Measurements from ENCODE around the gene COL4A2.

Gene COL4A2

DNA sequence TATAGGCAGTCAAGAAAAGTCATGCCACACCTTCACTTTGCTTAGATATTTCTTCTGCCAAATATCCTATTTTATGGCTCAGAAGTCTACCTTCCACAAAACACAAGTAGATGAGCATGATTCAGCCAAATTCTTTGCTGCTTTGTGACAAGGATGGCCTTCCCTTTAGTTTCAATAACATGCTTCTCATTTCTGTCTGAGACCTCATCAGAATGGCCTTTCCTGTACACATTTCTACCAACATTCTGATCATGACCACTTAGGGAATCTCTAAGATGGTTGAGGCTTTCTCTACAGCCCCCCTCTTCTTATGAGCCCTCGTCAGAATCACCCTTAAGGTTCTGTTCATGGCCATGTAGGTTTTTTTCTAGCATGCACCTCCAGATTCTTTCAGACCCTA is 96.2 kb downstream of the COL4A2 start:
- no peaks in the 10 kb centered on the region for H3K9me3 Mint-ChIP-seq
- peaks cover 94% of the 10 kb centered on the region for H3K27me3 Mint-ChIP-seq
- no peak for DNase-seq
- no peak overlapping the region for H3K4me3 Mint-ChIP-seq
- H3K4me1 Mint-ChIP-seq, result peaks cover 13% of the 10 kb centered on the region
- no peak for ATAC-seq
- H3K27ac Mint-ChIP-seq, result no peak overlapping the region

DNA sequence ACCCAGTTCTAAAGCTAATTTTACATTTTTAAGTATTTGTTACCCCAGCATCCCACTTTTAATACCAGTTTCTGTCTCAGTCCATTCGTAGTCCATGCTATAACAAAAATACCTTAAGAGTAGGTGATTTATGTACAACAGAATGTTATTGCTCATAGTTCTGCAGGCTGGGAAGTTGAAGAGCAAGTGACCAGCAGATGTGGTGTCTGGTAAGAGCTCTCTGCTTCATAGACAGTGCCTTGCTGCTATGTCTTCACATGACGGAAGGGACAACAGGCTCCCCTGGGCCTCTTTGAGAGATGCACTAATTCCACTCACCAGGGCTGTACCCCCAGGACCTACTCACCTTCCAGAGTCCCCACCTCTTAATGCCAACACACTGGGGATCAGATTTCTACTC is 96.6 kb downstream of the COL4A2 start:
- H3K4me1 Mint-ChIP-seq, result peaks cover 13% of the 10 kb centered on the region
- no peak overlapping the region for H3K27ac Mint-ChIP-seq
- no peak overlapping the region for H3K4me3 Mint-ChIP-seq
- DNase-seq (no peak), ATAC-seq (no peak)
- peaks cover 94% of the 10 kb centered on the region for H3K27me3 Mint-ChIP-seq
- no peaks in the 10 kb centered on the region for H3K9me3 Mint-ChIP-seq

DNA sequence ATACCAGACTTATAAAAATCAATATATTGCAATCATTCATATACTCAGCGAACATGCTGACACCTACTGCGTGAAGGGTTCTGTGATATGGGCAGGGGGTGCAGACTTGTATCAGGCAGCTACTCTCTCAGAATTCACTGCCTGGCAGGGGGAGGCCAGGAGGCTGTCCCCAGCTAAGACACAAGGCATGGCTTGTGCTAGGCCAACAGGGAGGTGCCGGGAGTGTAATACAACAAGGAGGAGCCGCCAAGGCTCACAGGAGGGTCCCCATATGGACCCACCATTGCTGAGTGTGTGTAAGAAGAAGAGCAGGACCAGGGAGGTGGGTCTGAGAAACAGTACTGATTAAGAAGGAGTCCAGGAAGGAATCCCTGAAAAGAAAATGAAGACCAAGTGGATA is 97.2 kb downstream of the COL4A2 start:
- Mint-ChIP-seq H3K9me3 (no peaks in the 10 kb centered on the region), H3K4me1 (peaks cover 13% of the 10 kb centered on the region), H3K27me3 (peaks cover 94% of the 10 kb centered on the region), H3K4me3 (no peak overlapping the region), H3K27ac (no peak overlapping the region)
- DNase-seq (no peak), ATAC-seq (no peak)

DNA sequence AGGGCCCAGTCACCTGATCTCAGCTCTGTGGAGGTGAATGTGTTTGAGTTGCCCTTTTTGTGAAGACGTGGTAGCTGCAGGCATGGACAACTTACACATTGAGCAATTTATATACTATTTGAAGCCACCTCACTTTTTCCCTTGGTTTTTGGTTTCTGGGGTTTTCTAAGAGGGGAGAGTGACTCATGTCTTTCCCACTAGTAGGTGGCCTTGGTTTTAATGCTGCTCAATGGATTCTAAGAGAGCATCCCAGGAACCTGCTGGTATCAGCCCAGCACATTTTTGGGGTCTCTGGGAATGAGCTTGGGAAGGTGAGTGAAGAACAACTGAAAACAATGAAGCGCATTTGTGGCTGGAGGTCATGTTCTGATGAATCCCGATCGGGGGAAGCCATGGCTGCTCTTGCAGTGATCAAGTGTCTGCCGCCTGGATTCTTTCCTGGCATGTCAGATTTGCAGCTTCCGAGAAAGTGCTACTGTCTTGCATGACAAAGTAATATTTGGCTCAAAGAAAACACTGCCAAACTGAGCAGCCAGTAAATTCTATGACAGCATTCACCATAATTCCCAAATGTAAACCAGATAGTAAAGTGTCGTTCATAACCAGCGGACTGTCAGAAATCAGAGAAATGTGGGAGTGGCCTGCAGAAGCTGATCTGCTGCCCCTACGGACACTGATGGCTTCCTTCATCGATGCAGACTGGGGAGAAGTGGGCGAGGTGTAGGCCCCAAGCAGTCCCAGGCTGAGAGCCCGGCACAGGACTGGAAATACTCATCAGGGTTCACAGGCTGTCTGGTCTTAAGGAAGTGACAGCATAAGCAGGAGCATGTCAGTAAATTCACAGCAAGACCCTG is 98.7 kb downstream of the COL4A2 start:
- H3K9me3 Mint-ChIP-seq, result no peaks in the 10 kb centered on the region
- H3K27me3 Mint-ChIP-seq, result peaks cover 99% of the 10 kb centered on the region
- peaks cover 13% of the 10 kb centered on the region for H3K4me1 Mint-ChIP-seq
- H3K27ac Mint-ChIP-seq, result peak overlapping the region in 1 of 2 donors; percentile 14
- no peak overlapping the region for H3K4me3 Mint-ChIP-seq
- DNase-seq (peak in 1 of 2 donors; percentile 20), ATAC-seq (peak; percentile 76)

DNA sequence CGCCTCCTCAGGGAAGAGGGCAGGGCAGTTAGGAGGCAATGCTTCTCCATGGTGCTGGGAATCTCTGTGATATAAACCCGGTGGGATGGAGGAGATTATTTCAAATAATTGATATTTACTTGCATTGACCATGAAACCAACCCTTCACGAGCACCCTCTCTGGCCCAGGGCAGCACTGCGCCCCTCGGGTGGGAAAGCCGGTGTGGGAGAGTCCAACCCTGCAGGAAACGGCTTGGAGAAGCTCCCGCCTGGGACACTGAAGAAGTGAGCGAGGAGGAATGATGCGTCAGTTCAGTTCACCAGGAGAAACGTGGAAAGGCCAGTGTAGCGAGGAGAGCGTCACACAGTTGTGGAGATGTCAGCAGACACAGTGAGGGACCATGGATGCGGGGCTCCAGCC is 99.9 kb downstream of the COL4A2 start:
- H3K4me1 Mint-ChIP-seq, result peaks cover 16% of the 10 kb centered on the region
- H3K27me3 Mint-ChIP-seq, result peaks cover 99% of the 10 kb centered on the region
- ATAC-seq, result no peak
- H3K27ac Mint-ChIP-seq, result no peak overlapping the region
- H3K4me3 Mint-ChIP-seq, result no peak overlapping the region
- DNase-seq, result no peak
- H3K9me3 Mint-ChIP-seq, result no peaks in the 10 kb centered on the region

DNA sequence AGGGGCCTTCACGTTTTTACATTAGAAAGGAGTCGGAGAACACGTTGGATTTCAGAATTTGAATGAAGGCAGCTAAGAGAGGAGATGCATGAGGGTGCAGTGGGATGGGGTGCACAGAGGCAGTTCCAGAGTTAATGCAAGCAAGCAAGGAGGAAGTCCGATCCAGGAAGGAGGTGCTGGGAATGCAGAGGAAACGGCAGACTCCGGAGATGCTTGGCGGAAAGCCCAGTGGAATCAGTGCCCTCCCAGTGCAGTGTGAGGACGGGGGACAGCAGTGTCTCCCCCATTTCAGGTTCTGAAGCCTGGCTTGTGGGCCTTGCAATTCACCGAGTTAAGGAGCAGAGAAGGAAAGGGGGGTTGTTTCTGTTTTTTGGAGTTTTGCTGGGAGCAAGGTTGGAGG is 100.4 kb downstream of the COL4A2 start:
- no peaks in the 10 kb centered on the region for H3K9me3 Mint-ChIP-seq
- ATAC-seq (no peak), DNase-seq (no peak)
- peaks cover 99% of the 10 kb centered on the region for H3K27me3 Mint-ChIP-seq
- H3K4me3 Mint-ChIP-seq, result no peak overlapping the region
- no peak overlapping the region for H3K27ac Mint-ChIP-seq
- H3K4me1 Mint-ChIP-seq, result peaks cover 21% of the 10 kb centered on the region

DNA sequence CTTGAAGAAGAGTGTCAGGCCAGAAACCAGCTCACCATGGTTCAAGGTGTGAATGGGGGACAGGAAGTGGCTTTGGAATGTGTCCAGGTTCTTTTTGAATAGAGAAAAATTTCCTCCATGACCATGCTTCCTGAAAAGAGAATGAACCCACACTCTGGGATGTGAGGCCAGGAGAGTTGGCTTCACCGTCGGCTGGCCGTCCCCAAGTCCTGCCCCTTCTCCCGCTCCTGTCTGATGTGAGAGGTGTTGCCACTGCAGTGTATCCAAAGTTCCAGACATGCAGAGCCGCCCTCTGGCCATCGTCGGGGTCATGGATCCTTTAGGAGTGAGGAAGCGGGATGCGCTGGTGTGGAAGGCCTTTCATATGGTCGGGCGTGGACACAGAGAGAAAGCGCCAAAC is 101.2 kb downstream of the COL4A2 start:
- Mint-ChIP-seq H3K27ac (no peak overlapping the region), H3K9me3 (no peaks in the 10 kb centered on the region), H3K27me3 (peaks cover 99% of the 10 kb centered on the region), H3K4me1 (peaks cover 22% of the 10 kb centered on the region), H3K4me3 (no peak overlapping the region)
- no peak for DNase-seq
- no peak for ATAC-seq

DNA sequence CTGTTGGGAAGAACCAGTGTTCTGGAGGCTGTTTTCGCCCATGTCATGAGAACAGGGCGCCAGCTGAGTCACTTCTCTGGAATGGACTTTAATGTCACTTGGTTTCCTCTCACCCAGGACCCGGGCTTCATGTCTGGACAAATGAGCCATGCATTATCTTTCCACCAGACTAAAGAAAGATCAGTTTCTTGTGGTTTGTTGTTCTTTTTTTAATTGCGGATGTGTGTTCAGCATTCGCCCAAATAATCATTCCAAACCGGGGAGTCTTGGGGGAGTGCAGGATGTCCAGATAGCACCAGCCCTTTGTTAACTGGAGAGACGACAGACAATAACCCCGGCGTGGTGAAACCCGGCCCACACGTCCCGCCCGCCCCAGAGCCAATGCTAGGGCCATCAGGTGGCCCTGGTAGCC is 102.5 kb downstream of the COL4A2 start:
- H3K27me3 Mint-ChIP-seq, result peaks cover 99% of the 10 kb centered on the region
- no peak for ATAC-seq

DNA sequence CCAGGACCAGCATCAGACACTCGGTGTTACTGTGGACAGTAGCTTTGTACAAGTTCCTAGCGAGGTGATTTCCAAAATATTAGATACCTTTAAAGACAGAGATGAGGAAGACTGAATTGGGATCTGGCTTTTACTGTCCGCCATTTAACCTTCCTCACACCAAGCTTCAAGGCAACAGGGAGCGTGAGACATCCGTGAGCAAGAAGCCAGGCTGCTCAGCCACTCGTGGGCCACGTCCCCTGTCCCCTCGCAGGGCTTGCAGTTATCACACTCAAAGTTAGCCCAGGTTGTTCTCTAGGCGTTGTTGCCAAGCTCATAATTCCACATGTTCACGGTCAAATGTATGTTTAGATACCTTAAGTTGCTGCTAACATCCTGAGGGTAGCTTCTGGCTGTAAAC is 102.9 kb downstream of the COL4A2 start:
- DNase-seq (no peak), ATAC-seq (no peak)
- Mint-ChIP-seq H3K9me3 (no peaks in the 10 kb centered on the region), H3K4me3 (no peak overlapping the region), H3K4me1 (peaks cover 22% of the 10 kb centered on the region), H3K27me3 (peaks cover 99% of the 10 kb centered on the region), H3K27ac (no peak overlapping the region)

More for the DNA sequence above, 102.5 kb downstream of the COL4A2 start:
- Mint-ChIP-seq H3K9me3 (no peaks in the 10 kb centered on the region), H3K4me3 (no peak overlapping the region), H3K4me1 (peaks cover 22% of the 10 kb centered on the region), H3K27ac (no peak overlapping the region)
- DNase-seq, result no peak

DNA sequence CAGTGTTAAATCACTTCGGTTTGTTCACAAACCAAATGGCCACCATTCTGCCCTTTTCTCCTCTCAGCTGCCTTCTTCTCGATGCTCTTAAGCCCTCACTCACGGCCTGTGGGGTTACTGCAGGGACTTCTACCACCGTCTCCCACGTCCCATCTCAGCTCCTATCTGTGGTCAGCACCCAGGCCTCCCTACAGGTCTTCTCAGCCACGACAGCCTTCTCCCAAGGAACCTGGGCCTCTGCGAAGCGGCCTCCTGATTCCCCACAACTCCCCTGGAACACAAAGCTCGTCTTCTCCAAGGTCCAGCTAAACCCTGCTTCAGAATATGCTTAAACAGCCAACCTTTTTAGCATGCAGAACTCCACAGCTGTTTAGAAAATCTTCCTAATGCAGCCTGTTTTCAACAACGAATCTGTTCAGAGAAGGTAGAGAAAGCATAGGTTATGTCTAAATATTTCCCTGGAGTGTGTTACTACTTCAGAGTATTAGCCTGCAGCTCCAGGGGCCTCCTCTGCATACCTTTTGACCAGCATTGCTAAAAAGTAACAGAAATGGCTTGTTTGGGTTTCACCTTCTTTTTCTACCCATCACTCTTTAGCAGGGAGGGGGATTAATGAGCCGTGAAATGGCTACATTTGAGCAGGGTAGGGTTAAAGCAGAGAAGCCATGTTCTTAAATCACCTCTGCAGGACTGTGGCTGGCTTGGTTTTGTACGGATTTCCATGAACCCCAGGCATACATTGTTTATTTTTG is 104.0 kb downstream of the COL4A2 start:
- H3K27me3 Mint-ChIP-seq, result peaks cover 98% of the 10 kb centered on the region
- peaks cover 21% of the 10 kb centered on the region for H3K4me1 Mint-ChIP-seq
- ATAC-seq (no peak), DNase-seq (no peak)
- no peaks in the 10 kb centered on the region for H3K9me3 Mint-ChIP-seq
- peak overlapping the region in 1 of 2 donors; percentile 20 for H3K27ac Mint-ChIP-seq
- no peak overlapping the region for H3K4me3 Mint-ChIP-seq

DNA sequence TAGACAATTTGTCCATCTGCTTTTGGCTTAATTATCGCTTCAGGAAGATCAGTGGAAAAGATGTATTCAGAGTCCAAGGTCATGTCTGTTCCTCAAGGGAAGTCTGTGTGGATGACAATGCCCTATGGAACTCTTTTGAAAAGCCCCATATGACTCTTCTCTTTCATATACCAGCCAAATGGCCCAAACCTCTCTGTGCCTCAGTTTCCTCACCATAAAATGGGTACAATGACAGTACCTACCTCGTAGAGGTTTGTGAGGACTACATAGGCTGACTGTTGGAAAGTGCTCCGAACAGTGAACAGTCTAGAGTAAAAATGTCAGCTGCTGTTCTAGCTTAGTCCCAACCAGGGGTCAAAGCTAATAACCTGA is 104.6 kb downstream of the COL4A2 start:
- DNase-seq (no peak), ATAC-seq (peak; percentile 40)
- Mint-ChIP-seq H3K27ac (no peak overlapping the region), H3K4me3 (no peak overlapping the region), H3K4me1 (peaks cover 22% of the 10 kb centered on the region), H3K9me3 (no peaks in the 10 kb centered on the region), H3K27me3 (peaks cover 99% of the 10 kb centered on the region)

DNA sequence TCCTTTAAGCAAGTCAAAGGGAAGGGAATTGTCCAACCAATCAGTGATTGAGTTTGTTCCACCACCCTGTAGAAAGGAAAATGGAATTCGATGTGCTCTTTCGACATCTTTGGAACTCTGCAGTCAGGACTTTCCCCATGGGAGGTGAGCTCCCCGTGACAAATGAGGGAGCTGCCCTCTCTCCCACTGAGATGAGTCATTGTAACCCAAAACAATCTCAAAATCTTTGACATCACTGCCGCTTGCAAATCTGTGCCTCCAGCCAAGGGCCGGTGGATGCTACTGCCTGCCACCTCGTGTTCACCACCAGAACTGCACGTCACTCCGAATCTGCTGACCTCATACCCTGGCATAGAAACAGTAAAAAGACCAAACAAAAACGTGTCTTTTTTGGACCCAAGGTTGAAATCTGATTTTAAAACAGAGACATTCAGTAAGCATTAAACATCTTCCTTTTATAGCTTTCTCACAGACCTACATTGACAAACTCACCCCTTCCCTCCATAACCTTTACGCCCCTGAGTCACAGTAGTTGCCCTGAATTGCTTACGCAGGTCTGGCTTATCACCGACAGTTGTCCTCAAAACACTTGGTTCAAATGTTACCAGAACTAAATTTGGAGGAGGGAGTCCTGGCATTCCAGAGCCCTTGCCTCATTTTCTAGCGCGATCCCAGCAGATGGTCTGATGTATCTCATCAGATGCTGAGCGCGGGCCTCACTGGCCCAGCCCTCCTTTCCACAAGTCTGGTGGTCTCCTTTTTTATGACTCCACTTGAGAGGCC is 105.2 kb downstream of the COL4A2 start:
- DNase-seq, result peak; percentile 64 to 75
- Mint-ChIP-seq H3K4me3 (no peak overlapping the region), H3K4me1 (peaks cover 22% of the 10 kb centered on the region), H3K27me3 (peaks cover 99% of the 10 kb centered on the region), H3K27ac (no peak overlapping the region), H3K9me3 (no peaks in the 10 kb centered on the region)
- peak; percentile 77 for ATAC-seq

DNA sequence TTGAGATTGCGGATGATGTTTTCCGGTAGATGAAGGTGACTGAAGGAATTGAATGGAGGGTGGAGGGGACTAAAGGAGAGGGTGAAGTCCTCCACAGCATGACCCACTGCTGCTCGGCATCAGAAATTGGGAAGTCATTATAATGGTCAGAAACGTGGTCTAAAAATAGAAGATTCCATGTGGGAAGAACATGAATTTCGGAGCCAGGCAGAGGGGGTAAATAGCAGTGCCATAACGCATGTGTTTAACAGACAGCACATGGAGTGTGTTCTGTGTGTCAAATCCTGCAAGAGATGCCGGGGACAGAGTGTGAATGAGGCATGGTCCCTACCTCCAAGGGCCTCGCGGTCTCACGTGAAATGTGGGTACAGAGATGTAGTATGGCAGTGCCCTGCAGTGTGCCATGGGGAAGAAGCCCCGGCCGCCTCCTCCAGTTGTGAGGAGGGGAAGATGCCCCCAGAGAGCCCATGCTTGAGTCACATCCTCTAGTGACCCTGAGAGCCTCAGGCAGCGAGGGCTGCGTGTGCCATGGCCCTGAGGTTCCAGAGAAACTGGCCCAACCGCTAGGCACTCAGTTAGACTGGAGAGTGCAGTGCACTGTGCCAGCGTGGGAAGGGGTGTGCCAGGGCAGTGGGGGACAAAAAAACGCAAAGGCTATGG is 106.1 kb downstream of the COL4A2 start:
- H3K27ac Mint-ChIP-seq, result no peak overlapping the region
- ATAC-seq (no peak), DNase-seq (no peak)
- H3K9me3 Mint-ChIP-seq, result no peaks in the 10 kb centered on the region
- peaks cover 99% of the 10 kb centered on the region for H3K27me3 Mint-ChIP-seq
- peaks cover 16% of the 10 kb centered on the region for H3K4me1 Mint-ChIP-seq
- H3K4me3 Mint-ChIP-seq, result no peak overlapping the region

DNA sequence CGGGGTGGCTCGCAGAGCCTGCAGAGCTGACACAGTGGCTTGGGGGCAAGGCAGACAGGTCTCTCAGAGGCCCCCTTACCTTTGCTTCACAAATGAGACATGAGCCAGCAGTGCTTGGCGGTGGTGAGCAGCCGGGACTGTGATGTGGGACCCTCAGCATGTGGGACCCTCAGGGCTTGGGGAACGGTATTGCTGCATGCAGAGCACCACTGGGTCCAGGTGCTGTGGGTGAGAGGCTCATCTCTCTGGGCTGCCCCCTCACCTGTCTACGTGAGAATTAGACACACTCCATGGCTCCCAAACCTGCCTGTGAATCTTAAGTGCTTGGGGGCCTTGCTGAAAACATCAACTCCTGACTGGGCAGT is 106.6 kb downstream of the COL4A2 start:
- Mint-ChIP-seq H3K4me3 (no peak overlapping the region), H3K27ac (no peak overlapping the region), H3K9me3 (no peaks in the 10 kb centered on the region), H3K27me3 (peaks cover 99% of the 10 kb centered on the region), H3K4me1 (peaks cover 16% of the 10 kb centered on the region)
- no peak for ATAC-seq
- DNase-seq, result no peak

DNA sequence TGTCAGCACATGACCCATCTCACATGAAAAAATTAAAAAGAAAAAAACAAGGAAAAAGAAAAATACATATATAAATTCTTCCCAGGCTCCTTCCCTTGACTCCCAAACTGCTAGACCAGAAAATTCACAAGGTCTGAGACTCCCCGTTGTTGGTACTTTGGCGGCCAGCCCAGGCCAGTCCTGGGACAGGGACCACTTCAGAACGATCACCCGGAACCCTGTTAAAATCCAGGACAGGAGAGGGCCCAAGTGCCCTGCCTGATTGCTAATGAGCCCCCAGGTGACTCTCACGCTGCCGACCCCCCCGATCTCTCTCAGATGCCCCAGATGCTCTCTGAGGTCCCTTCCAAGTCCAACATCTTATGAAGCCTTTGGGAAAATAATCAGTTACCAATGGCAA is 107.2 kb downstream of the COL4A2 start:
- Mint-ChIP-seq H3K4me3 (no peak overlapping the region), H3K27me3 (peaks cover 99% of the 10 kb centered on the region), H3K4me1 (peaks cover 18% of the 10 kb centered on the region), H3K9me3 (no peaks in the 10 kb centered on the region), H3K27ac (no peak overlapping the region)
- DNase-seq (no peak), ATAC-seq (no peak)
